GM23248 (cell line): ENCODE results near the gene SIK3. TPM values are rescaled to one million over a fixed set of nuclear protein-coding genes. Genes with fewer than 3 reads are reported as not detected.

Experiments
- DNase-seq: peaks from one replicate; pipeline ENCODE4 v3.0.0-alpha.2; 2015
- H2AFZ ChIP-seq: fragments of 200-600 bp; sonication (generic); 2 replicates; pipeline ENCODE4 v1.6.1; 2016; ENCODE audit warnings: antibody characterized with exemption
- H3F3A ChIP-seq: fragments of 200-600 bp; sonication (generic); 2 replicates; pipeline ENCODE4 v1.6.1; 2016; ENCODE audit warnings: mild to moderate bottlenecking, antibody characterized with exemption, mixed run types; ENCODE audit not compliant: insufficient read depth
- H3K27ac ChIP-seq: fragments of 200-600 bp; sonication (generic); 2 replicates; pipeline ENCODE4 v1.5.1; 2016; ENCODE audit warnings: mild to moderate bottlenecking
- H3K27me3 ChIP-seq: fragments of 200-600 bp; sonication (generic); replicated peaks from 2 replicates; pipeline ENCODE4 v1.6.1; 2016; ENCODE audit warnings: mild to moderate bottlenecking; ENCODE audit not compliant: insufficient read depth
- H3K36me3 ChIP-seq: fragments of 200-600 bp; sonication (generic); 2 replicates; pipeline ENCODE4 v1.6.1; 2016; ENCODE audit warnings: low read depth, mild to moderate bottlenecking
- H3K4me1 ChIP-seq: fragments of 200-600 bp; sonication (generic); 2 replicates; pipeline ENCODE4 v1.6.1; 2016; ENCODE audit warnings: mild to moderate bottlenecking; ENCODE audit not compliant: insufficient read depth
- H3K4me2 ChIP-seq: fragments of 200-600 bp; sonication (generic); one replicate; pipeline ENCODE4 v1.6.1; 2016; ENCODE audit warnings: mild to moderate bottlenecking; ENCODE audit not compliant: unreplicated experiment
- H3K4me3 ChIP-seq: fragments of 200-600 bp; sonication (generic); 2 replicates; pipeline ENCODE4 v1.5.1; 2016; ENCODE audit warnings: mild to moderate bottlenecking
- H3K79me2 ChIP-seq: fragments of 200-600 bp; sonication (generic); 2 replicates; pipeline ENCODE4 v1.6.1; 2016; ENCODE audit warnings: mild to moderate bottlenecking; ENCODE audit not compliant: insufficient read depth
- H3K9ac ChIP-seq: fragments of 200-600 bp; sonication (generic); 2 replicates; pipeline ENCODE4 v1.6.1; 2016; ENCODE audit warnings: mild to moderate bottlenecking
- H3K9me2 ChIP-seq: fragments of 200-600 bp; sonication (generic); 2 replicates; pipeline ENCODE4 v1.6.1; 2016; ENCODE audit warnings: mixed run types, mild to moderate bottlenecking, moderate library complexity; ENCODE audit not compliant: insufficient read depth
- H3K9me3 ChIP-seq: fragments of 200-600 bp; sonication (generic); one replicate; pipeline ENCODE4 v1.6.1; 2017; ENCODE audit warnings: low read depth
- H4K20me1 ChIP-seq: fragments of 200-600 bp; sonication (generic); 2 replicates; pipeline ENCODE4 v1.6.0; 2016; ENCODE audit not compliant: insufficient read depth
- EZH2 ChIP-seq: fragments of 200-600 bp; sonication (generic); IDR thresholded peaks from 2 replicates; pipeline ENCODE4 v1.6.1; 2018; ENCODE audit warnings: antibody characterized with exemption, mild to moderate bottlenecking; ENCODE audit not compliant: insufficient read depth, poor library complexity, severe bottlenecking
- EZH2phosphoT487 ChIP-seq: fragments of 200-600 bp; sonication (generic); IDR thresholded peaks from 2 replicates; pipeline ENCODE4 v1.6.1; 2018; ENCODE audit warnings: antibody characterized with exemption, moderate library complexity, mild to moderate bottlenecking, low read depth; ENCODE audit not compliant: insufficient read depth
- WGBS, 2 experiments: methylation state at CpG; one replicate each; pipeline ENCODE4 v1.1.6; 2015 to 2017; ENCODE audit warnings: low lambda C conversion rate in 2 of 2, low coverage in 1 of 2; ENCODE audit errors: missing lambda C conversion rate in 2 of 2; 5-methylcytosine and 5-hydroxymethylcytosine counted together
- in situ Hi-C: fragments of 300-500 bp; cut with MboI; formaldehyde crosslinking; loops from 2 replicates; pipeline ENCODE4 v1.15.0; 2020
- polyA plus RNA-seq: library from polyadenylated mRNA; unstranded; fragments of >200 nt; fragmentation: Nextera tagmentation; extraction: Ambion mirVana; gene quantifications from 2 replicates; pipeline ENCODE4 v1.2.1, GENCODE V29; 2016
- total RNA-seq: library from RNA; depleted of rRNA; stranded (reverse); fragments of >200 nt; shearing (Covaris generic); gene quantifications from 2 replicates; pipeline ENCODE4 v1.2.3, GENCODE V29; 2014

The SIK3 gene
- total and polyA plus RNA-seq, 2 experiments from 2014 or later, result 4.2 to 15.5 TPM

GRCh38 chr11:117081908-117082307, 16.3 kb downstream of the SIK3 start:
- Histone ChIP-seq H3K9ac (no peak overlapping the region), H3K27me3 (no peaks in the 10 kb centered on the region), H3K36me3 (no peaks in the 10 kb centered on the region), H2AFZ (no peak overlapping the region), H3K4me2 (no peak overlapping the region), H3K27ac (no peak overlapping the region), H4K20me1 (peaks cover 34% of the 10 kb centered on the region), H3K4me3 (no peak overlapping the region), H3F3A (peaks cover 23% of the 10 kb centered on the region), H3K9me2 (peaks cover 3% of the 10 kb centered on the region; the same call in 1 of the 2 replicates), H3K9me3 (no peaks in the 10 kb centered on the region), H3K79me2 (peaks cover 100% of the 10 kb centered on the region), H3K4me1 (no peaks in the 10 kb centered on the region)
- no peak for DNase-seq
- TF ChIP-seq EZH2 (no peak), EZH2phosphoT487 (no peak)
- in situ Hi-C loops, result no loop called here
- WGBS, 2 experiments, result 94 to 100% methylated on average over 1 of the region's 1 CpG

GRCh38 chr11:117080370-117080769, 17.9 kb downstream of the SIK3 start:
- Histone ChIP-seq H3K27ac (no peak overlapping the region), H4K20me1 (peaks cover 34% of the 10 kb centered on the region), H3K4me1 (no peaks in the 10 kb centered on the region), H3K4me3 (no peak overlapping the region), H3K9me2 (peaks cover 3% of the 10 kb centered on the region; the same call in 1 of the 2 replicates), H3K79me2 (peaks cover 100% of the 10 kb centered on the region), H2AFZ (no peak overlapping the region), H3K9me3 (no peaks in the 10 kb centered on the region), H3K9ac (no peak overlapping the region), H3K36me3 (no peaks in the 10 kb centered on the region), H3F3A (peaks cover 23% of the 10 kb centered on the region), H3K4me2 (no peak overlapping the region), H3K27me3 (no peaks in the 10 kb centered on the region)
- DNase-seq, result no peak
- WGBS, 2 experiments, result 97 to 98% methylated on average over 5 of the region's 5 CpGs
- in situ Hi-C loops, result no loop called here
- no peak for TF ChIP-seq EZH2
- no peak for TF ChIP-seq EZH2phosphoT487

GRCh38 chr11:117076941-117077691, 21.1 kb downstream of the SIK3 start:
- Histone ChIP-seq H3K9me2 (peaks cover 3% of the 10 kb centered on the region; the same call in 1 of the 2 replicates), H3K4me3 (no peak overlapping the region)
- 96 to 98% methylated on average over 3 of the region's 3 CpGs for WGBS, 2 experiments

GRCh38 chr11:117075186-117075585, 23.0 kb downstream of the SIK3 start:
- peaks cover 17% of the 10 kb centered on the region for H3F3A ChIP-seq
- no peaks in the 10 kb centered on the region for H3K27me3 ChIP-seq
- peaks cover 76% of the 10 kb centered on the region for H3K79me2 ChIP-seq
- H3K4me2 ChIP-seq, result no peak overlapping the region
- H4K20me1 ChIP-seq, result peaks cover 24% of the 10 kb centered on the region; the same call in 1 of the 2 replicates
- H3K9ac ChIP-seq, result no peak overlapping the region
- no peaks in the 10 kb centered on the region for H3K9me3 ChIP-seq
- in situ Hi-C loops, result no loop called here
- DNase-seq, result peak; percentile 41
- no peak overlapping the region for H3K4me3 ChIP-seq
- H2AFZ ChIP-seq, result no peak overlapping the region
- no peak for TF ChIP-seq EZH2
- TF ChIP-seq EZH2phosphoT487, result no peak
- no peak overlapping the region for H3K27ac ChIP-seq
- peaks cover 28% of the 10 kb centered on the region for H3K4me1 ChIP-seq
- no peaks in the 10 kb centered on the region for H3K9me2 ChIP-seq
- 24% methylated on average over 1 of the region's 1 CpG for WGBS, 2 experiments
- H3K36me3 ChIP-seq, result no peaks in the 10 kb centered on the region

More at GRCh38 chr11:117076941-117077691, 21.1 kb downstream of the SIK3 start:
- DNase-seq, result no peak
- no peaks in the 10 kb centered on the region for H3K27me3 ChIP-seq
- in situ Hi-C loops, result no loop called here
- no peaks in the 10 kb centered on the region for H3K36me3 ChIP-seq
- peaks cover 80% of the 10 kb centered on the region for H3K79me2 ChIP-seq
- no peak overlapping the region for H3K27ac ChIP-seq
- no peak overlapping the region for H3K4me2 ChIP-seq
- H2AFZ ChIP-seq, result no peak overlapping the region
- H3K4me1 ChIP-seq, result peaks cover 21% of the 10 kb centered on the region
- peaks cover 22% of the 10 kb centered on the region for H4K20me1 ChIP-seq
- TF ChIP-seq EZH2phosphoT487 (no peak), EZH2 (no peak)
- peaks cover 21% of the 10 kb centered on the region for H3F3A ChIP-seq
- H3K9me3 ChIP-seq, result no peaks in the 10 kb centered on the region
- no peak overlapping the region for H3K9ac ChIP-seq
